HG02623 (cell line): ENCODE measurements around the gene TRIM36.

ENCODE experiments used
- ATAC-seq: cut with Tn5 transposase; IDR thresholded peaks from one replicate; pipeline ENCODE4 v1.9.1; 2021; ENCODE audit warnings: moderate library complexity; ENCODE audit not compliant: unreplicated experiment

Gene TRIM36

GRCh38 chr5:115169487-115170133 is at the start of gene TRIM36:
TRIM36 (minus strand) TSS chr5:115169908; CDS start chr5:115169634, 274 bp downstream.
- ATAC-seq = peak; percentile 98

DNA sequence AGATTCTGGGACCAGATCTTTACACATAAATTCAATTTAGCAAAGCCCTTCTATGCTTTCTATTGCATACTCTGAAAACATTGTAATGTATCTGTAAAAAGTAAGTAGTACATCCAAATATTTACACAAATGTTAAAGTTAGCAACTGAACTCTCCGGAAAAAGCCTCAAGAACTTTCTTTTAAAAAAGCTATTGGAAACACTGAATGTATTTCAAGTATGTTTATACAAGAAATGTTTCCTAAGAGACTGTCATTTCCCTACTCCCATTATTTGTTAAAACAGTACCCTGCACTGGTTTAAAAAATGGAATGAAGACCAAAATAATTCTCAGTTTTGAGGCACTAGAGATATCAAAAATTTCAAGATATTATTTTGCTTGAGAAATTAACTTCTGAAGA is 44.8 kb upstream of the TRIM36 start:
- no peak for ATAC-seq

GRCh38 chr5:115209279-115209678 is 39.6 kb upstream of the TRIM36 start:
- peak; percentile 100 for ATAC-seq

GRCh38 chr5:115202952-115203351 is 33.2 kb upstream of the TRIM36 start:
- no peak for ATAC-seq

DNA sequence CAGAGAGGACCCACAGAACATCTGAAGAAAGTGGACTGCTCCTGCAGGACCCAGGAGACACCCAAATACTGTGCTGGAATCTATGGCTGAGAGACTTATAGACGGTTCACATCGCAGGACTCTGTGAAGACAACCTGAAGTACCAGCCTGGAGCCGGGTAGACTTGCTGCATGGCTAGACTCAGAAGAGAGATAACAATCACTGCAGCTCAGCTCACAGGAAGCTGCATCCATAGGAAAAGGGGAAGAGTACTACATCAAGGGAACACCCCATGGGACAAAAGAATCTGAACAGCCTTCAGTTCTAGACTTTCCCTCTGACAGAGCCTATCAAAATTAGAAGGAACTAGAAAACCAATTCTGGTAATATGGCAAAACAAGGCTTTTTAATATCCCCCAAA is 26.5 kb upstream of the TRIM36 start:
- no peak for ATAC-seq

DNA sequence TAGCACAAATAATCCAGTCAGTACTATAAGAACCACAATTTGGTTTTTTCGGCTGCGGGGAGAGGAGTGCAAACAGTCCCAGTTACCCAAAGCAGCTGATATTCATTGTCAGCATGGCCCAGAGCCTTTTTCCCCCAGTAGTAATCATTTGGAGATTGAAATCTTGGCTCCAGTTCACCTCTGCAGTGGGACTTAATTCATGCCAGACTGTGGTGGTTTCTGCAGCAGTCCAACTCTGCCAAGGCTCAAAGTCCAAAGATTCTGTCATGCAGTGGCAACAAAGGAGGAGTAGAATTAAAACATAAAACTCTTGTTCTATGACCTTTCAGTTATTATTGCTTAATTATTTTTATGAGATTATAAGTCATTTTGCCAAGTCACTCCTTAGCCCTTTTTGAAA is 25.0 kb upstream of the TRIM36 start:
- no peak for ATAC-seq

GRCh38 chr5:115193295-115193694 is 23.6 kb upstream of the TRIM36 start:
- no peak for ATAC-seq

GRCh38 chr5:115192098-115192497 is 22.4 kb upstream of the TRIM36 start:
- ATAC-seq = no peak

DNA sequence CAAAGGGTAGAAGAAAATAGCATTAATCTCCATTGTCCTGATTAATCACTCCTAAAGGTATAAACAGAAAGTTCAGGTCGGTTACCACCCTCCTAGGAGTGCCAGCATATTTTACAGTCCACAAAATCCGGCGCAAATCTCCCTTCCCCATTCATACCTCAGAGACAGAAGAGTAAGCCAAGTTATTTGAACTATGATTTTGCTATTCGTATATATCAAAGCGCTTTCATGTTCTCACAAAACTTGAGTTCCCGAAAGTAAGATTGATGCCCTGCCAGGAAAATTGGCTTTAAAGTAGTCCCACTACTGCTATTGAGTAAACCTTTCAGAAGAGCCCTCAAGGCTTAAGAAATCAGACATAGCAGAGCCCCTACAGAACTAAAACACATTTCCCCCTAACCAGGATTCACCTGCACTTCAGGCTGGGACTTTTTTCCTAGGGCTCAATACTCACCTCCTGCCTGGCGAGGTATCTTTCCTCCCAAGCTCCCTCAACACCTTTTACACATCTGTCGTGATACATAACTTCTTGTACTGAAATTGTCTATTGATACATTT is 21.8 kb upstream of the TRIM36 start:
- no peak for ATAC-seq

- ATAC-seq = no peak
Observed at GRCh38 chr5:115190388-115190787, 20.7 kb upstream of the TRIM36 start.

DNA sequence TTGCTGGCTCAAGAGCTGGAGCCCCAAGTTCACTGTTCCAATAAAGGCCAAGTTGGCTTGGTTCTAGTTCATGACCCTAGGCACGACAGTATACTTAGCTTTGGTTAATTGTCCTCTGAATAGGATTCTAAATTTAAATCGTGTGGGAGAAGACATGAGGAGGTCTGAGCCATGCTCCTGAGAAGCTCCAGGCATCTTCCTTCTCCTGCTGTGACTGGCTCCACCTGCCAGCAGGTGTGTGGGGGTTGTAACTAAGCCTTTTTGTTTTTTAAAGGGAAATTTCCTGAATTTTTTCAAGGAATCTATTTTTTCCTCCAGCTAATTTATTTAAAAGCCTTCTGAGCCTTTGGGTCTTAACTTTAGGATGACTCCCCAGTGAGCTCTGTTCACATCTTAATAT is 20.2 kb upstream of the TRIM36 start:
- ATAC-seq = no peak

DNA sequence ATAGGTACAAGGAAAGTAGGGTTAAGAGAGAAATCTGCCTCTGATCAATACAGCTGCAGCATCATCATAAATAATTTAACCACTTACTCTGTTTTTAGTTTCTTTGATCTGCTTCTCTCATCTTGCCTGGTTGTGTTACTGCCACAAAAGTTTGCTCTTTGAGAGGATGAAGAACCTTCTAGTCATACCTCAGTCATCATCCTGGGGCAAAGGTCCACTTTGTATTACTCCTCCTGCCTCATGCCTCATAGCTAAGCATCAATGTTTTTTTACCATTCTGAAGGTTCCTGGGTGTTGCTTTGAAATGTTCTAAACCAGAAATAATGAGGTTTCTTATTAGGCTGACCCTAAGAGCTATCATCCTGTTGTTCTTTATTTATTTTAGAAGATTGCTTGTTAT is 17.1 kb upstream of the TRIM36 start:
- no peak for ATAC-seq

DNA sequence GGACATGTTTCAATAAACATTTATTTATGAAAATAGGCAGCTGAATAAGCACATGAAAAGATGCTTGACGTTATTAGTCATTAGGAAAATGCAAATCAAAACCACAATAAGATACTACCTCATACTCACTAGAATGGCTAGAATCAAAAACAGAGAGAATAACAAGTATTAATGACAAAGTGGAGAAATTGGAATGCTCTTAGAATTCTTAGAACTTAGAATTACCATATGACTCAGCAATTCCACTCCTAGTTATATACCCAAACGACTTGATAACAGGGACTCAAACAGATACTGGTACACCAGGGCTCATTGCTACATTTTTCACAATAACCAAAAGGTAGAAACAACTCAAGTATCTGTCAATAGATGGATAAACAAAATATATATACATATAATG is 15.1 kb upstream of the TRIM36 start:
- ATAC-seq = no peak

DNA sequence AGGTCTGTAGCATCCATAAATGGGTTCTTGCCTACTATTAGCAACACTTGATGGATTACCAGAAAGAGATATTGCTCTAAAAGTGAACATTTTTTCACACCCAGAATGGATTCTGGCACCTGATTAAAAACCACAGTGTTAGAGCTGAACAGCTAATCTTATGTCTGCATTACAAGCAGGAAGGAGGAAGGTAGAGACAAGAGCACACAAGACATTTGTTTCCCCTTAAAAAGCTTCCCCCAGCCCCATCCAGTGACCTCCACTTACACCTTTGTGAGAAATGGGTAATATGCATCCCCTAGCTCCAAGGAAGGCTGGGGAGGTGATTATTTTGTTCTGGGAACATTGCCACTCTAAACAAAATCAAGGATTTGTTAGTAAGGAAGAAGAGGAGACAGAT is 12.0 kb upstream of the TRIM36 start:
- ATAC-seq = no peak

DNA sequence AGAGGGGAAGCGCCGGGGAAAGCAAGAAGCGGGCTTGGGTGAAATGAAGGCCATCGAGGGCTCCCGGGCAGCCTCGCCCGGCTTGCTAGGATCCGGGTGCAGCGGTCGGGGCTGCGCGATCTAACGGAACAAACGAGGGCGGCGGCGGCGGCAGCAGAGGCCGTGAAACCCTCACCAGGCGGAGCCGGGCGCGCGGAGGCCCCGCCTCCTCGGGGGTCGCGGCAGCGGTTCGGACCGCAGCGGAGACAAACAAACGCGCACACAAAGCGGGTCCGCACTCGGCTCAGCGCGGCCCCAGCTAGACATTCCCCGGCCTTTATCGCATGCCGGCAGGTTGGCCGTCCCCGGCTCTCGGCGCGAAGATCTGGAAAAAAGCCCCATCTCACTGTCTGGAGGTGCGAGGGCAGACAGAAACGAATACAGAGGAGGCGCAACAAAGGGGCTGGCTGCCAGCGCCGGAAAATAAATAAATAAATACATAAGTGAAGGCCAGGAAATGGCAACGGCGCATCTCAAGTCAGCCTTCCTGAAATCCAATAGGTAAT is 10.5 kb upstream of the TRIM36 start:
- peak; percentile 74 for ATAC-seq

DNA sequence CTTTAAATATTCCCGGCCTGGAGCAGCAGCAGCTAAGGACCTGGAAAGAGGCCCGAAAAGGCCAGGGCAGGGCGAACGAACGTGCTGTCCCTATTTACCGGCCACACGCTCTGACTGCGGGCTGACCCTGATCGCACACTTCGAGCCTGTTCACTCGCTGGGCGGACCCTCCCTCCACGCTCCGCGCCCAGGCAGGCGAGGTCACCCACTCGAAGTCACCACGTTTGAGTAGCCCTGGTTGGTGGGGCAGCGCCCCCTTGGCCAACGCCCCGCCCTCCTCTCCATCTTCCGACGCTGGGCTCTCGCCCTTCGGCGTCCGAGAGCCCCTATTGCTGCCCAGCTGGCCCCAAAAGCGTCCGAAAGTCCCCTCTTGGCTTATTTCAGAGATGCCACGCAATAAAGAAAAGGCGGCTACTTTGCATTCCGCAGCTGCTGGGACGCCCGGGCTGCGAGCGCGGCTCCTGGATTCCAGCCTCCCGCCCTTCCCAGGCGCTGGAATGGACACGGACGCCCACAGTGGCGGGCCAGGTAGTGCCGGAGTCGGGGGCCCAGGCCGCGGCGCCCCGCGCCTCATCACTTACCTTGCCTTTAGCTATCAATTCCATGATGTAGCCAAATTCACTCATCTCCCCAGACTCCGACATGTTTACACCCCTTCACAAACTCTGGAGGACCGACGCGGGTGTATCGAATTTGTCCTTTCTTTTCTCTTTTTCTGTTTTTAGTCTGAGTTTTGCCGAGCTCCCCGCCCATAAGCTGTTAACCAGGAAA is 9.9 kb upstream of the TRIM36 start:
- peak; percentile 26 for ATAC-seq

GRCh38 chr5:115179030-115179393 is 9.3 kb upstream of the TRIM36 start:
- no peak for ATAC-seq

DNA sequence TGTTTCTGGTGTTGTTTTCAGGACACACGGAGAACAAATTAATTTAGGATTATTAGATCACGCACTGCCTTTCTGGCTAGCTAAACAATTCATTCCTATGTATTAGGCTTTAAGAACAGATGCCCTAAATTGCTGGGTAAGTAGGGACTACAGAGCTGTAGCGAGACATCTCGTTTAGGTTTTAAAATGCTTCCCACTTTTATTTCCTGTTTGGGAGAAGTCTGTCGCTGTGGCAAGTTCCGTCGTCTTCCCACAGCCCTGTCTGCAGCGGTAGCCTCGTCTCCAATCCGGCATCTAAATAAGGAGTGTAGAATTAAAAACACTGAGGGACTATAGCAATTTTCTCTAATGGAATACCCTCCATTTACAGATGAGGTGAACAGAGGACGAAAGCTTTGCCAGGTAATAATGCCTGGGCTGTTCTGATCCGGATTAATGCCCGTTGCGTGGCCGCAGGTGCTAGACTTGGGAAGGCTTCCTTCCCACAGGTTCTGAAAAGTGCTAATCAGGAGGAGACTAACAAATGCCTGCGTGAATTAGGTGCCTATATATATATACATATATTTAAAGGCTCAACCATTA is 1.3 kb upstream of the TRIM36 start:
- no peak for ATAC-seq

DNA sequence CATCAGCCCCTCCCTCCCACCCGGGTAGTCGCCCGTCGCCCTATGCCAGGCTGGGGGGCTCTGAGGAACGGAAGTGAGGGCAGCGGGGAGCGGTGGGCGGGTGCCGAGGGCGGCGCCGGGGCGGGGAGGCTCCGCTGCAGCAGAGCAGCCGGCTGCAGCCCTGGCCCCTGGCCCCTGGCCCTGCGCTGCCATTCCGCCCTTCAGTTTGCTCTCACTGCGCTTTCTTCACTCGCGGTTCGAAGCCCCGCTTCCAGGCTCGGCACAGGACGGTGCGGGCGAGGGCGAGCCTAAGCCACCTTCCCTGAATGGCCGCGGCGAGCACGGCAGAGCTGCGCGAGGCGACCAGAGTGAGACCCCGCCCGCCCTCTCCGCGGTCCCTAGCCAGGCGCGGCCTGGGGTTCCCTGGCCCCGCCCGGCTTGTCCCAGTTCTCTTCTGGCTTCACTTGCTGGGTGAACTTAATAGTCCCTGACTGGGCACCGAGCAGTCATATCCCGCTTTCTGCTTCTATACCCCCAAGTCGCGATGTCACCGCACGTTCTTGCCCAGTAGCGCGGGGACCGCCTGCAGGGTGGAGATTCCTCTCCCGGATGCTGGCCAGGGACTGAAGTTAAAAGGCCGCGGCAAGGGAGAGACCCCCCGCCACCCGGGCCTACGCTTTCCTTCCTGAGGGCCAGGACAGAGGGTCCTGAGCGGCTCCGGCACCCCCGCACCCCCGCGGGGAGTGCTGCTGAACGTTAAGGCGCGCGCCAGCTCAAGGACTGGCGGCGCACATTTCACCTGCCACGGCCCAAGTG is 623 bp upstream of the TRIM36 start:
- peak; percentile 51 for ATAC-seq

DNA sequence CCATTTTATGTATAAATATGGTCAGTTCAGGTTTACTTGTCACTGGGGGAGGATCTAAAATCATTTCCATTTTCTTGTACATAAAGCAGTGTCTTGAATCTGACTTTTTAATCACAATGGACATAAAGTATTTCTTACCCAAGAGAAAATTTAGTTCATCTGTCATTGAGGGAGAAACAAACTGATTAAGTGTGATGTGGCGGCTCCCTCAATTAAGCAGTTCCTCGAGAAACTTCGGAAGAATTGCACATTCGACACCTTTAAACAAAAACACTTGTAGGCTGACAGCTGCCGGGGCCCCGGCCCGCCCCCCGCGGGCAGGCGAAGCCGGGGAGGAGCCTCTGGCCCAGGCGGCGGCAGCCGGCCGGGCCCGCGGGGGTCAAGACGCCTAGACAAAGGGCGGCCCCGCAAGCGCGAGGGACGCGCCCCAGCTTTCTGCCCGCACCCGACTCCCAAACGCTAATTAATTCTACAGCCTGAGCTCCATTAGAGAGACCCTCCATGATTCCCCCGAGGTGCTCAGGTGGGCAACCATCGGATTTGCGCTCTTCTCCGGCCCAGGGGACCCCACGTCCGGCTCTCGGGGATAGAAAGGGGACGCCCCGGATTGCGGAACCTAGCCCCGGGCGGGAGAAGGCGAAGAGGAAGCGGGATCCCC is 750 bp downstream of the TRIM36 start:
- ATAC-seq = no peak
